ENCODE results near the gene ACAD10.
A peak's percentile ranks its signal among the peaks of the same experiment; 100 is the strongest.

- TF ChIP-seq CTCF (tag by site-specific recombination; IDR thresholded peaks at IDR 0.05) (no peak), KLF1 (tag by site-specific recombination; IDR thresholded peaks at IDR 0.05) (no peak), YY1 (tag by site-specific recombination; IDR thresholded peaks at IDR 0.05) (0 out of 2 replicates have a peak, but pooled peaks have one; percentile 35), ZBTB11 (tag by site-specific recombination; conservative IDR thresholded peaks at IDR 0.05; ENCODE audit: low read depth) (no peak), GLIS2 (tag by site-specific recombination; IDR thresholded peaks at IDR 0.05) (no peak), SETDB1 (IDR thresholded peaks at IDR 0.05; ENCODE audit: insufficient read length, low read length) (no peak), ZNF530 (tag by site-specific recombination; IDR thresholded peaks at IDR 0.05; ENCODE audit: low read depth) (no peak), TCF7L2 (IDR thresholded peaks at IDR 0.05; ENCODE audit: borderline replicate concordance, low read depth, low read length) (no peak), ZNF776 (tag by site-specific recombination; IDR thresholded peaks at IDR 0.05; ENCODE audit: borderline replicate concordance) (no peak), ZNF366 (tag by site-specific recombination; conservative IDR thresholded peaks at IDR 0.05) (no peak), ZNF639 (tag by site-specific recombination; IDR thresholded peaks at IDR 0.05) (no peak), KLF16 (tag by site-specific recombination; IDR thresholded peaks at IDR 0.05) (no peak), ZFP3 (tag by site-specific recombination; IDR thresholded peaks at IDR 0.05; ENCODE audit: low read depth) (no peak), PATZ1 (tag by site-specific recombination; IDR thresholded peaks at IDR 0.05) (no peak)
Measured at GRCh38 chr12:111781085-111781658, 95.3 kb downstream of the ACAD10 start.

Data from HEK293 (cell line).